ENCODE data around the gene XPO4. TPM values are rescaled to one million over a fixed set of nuclear protein-coding genes. Genes with fewer than 3 reads are reported as not detected.
"Not testable (repeated sequence)": the region's sequence is repeated elsewhere in the genome, so short reads cannot be mapped to it uniquely, and the experiment has no call there.

XPO4 gene
- 13.1 TPM for total RNA-seq
- long read RNA-seq, full-length matches to known transcripts, result 1 of 14 reads
- long read RNA-seq, partial matches to known transcripts, result 4 of 14 reads
- long read RNA-seq, other reads (novel, unspliced or antisense), result 9 of 14 reads

- peak; percentile 93 for DNase-seq (ENCODE audit: low spot score)
Observed at GRCh38 chr13:20902438-20903163, at the start of gene XPO4. Gene XPO4, minus strand, starts transcription at chr13:20902746. Its CDS starts 8 bp downstream, at chr13:20902738.

GRCh38 chr13:20948001-20948400 lies 45.5 kb upstream of the XPO4 start:
- DNase-seq (ENCODE audit: low spot score), result peak; percentile 18

GRCh38 chr13:20945952-20946383 lies 43.4 kb upstream of the XPO4 start:
- peak; percentile 81 for DNase-seq (ENCODE audit: low spot score)

- DNase-seq (ENCODE audit: low spot score), result no peak
Observed at GRCh38 chr13:20942938-20943559, 40.5 kb upstream of the XPO4 start.

GRCh38 chr13:20940511-20940910 lies 38.0 kb upstream of the XPO4 start:
- not testable (repeated sequence) for DNase-seq (ENCODE audit: low spot score)

- no peak for DNase-seq (ENCODE audit: low spot score)
Observed at GRCh38 chr13:20940083-20940482, 37.5 kb upstream of the XPO4 start.

- no peak for DNase-seq (ENCODE audit: low spot score)
Observed at GRCh38 chr13:20939662-20940061, 37.1 kb upstream of the XPO4 start.

- DNase-seq (ENCODE audit: low spot score), result no peak
Observed at GRCh38 chr13:20938302-20938701, 35.8 kb upstream of the XPO4 start.

GRCh38 chr13:20927596-20928257 lies 25.2 kb upstream of the XPO4 start:
- no peak for DNase-seq (ENCODE audit: low spot score)

- peak; percentile 49 for DNase-seq (ENCODE audit: low spot score)
Observed at GRCh38 chr13:20925395-20925790, 22.8 kb upstream of the XPO4 start.

GRCh38 chr13:20924758-20925394 lies 22.3 kb upstream of the XPO4 start:
- peak; percentile 43 for DNase-seq (ENCODE audit: low spot score)

- peak; percentile 26 for DNase-seq (ENCODE audit: low spot score)
Observed at GRCh38 chr13:20923272-20923671, 20.7 kb upstream of the XPO4 start.

GRCh38 chr13:20921572-20921971 lies 19.0 kb upstream of the XPO4 start:
- peak; percentile 20 for DNase-seq (ENCODE audit: low spot score)

GRCh38 chr13:20915676-20916075 lies 13.1 kb upstream of the XPO4 start:
- not testable (repeated sequence) for DNase-seq (ENCODE audit: low spot score)

GRCh38 chr13:20911037-20911436 lies 8.5 kb upstream of the XPO4 start:
- DNase-seq (ENCODE audit: low spot score), result no peak

- peak; percentile 14 for DNase-seq (ENCODE audit: low spot score)
Observed at GRCh38 chr13:20908714-20909497, 6.4 kb upstream of the XPO4 start.

- no peak for DNase-seq (ENCODE audit: low spot score)
Observed at GRCh38 chr13:20904908-20905307, 2.4 kb upstream of the XPO4 start.

GRCh38 chr13:20903164-20903475 lies 574 bp upstream of the XPO4 start:
- peak; percentile 30 for DNase-seq (ENCODE audit: low spot score)

- DNase-seq (ENCODE audit: low spot score), result peak; percentile 86
Observed at GRCh38 chr13:20901668-20902437, 693 bp downstream of the XPO4 start.

- no peak for DNase-seq (ENCODE audit: low spot score)
Observed at GRCh38 chr13:20894245-20894644, 8.3 kb downstream of the XPO4 start.

Measured in mesenteric fat pad (tissue), 1 donor.